Common myeloid progenitor, CD34-positive (primary cell): Measurements from ENCODE around the gene TEC.
"Not testable (repeated sequence)": the region's sequence is repeated elsewhere in the genome, so short reads cannot be mapped to it uniquely, and the experiment has no call there.

ENCODE experiments used
- CTCF ChIA-PET: fragments of 350-600 bp; sonication (Branson Sonifier 250); formaldehyde crosslinking; loops from one replicate; lab custom pipeline; 2021; ENCODE audit warnings: antibody characterized with exemption; lab: Charles Lee
- POLR2A ChIA-PET: fragments of 350-600 bp; sonication (Branson Sonifier 250); formaldehyde crosslinking; loops from one replicate; lab custom pipeline; 2021; ENCODE audit warnings: antibody characterized with exemption; lab: Charles Lee
- DNase-seq, 3 donors: peaks; one replicate each; pipeline versions ENCODE4 v3.0.0 to v3.0.0-alpha.2; 2013
- H3K27ac ChIP-seq, 2 experiments: 1 replicate in 1 of 2; 2 replicates in 1 of 2; pipeline ENCODE4 v1.7.0; 2013; ENCODE audit warnings: inconsistent platforms in 2 of 2, low read length in 2 of 2, mild to moderate bottlenecking in 2 of 2, low read depth in 1 of 2, moderate library complexity in 1 of 2; ENCODE audit not compliant: severe bottlenecking in 2 of 2, insufficient read depth in 1 of 2, poor library complexity in 1 of 2
- H3K27me3 ChIP-seq, 5 experiments: replicated peaks in 2 of 5; 1 replicate in 3 of 5; 2 replicates in 2 of 5; pipeline versions ENCODE4 v1.6.1 to v1.7.0; 2013; ENCODE audit warnings: low read length in 4 of 5, mild to moderate bottlenecking in 2 of 5, moderate library complexity in 2 of 5, inconsistent platforms in 1 of 5; ENCODE audit not compliant: insufficient read depth in 5 of 5, control insufficient read depth in 4 of 5
- H3K36me3 ChIP-seq, 4 experiments: 1 replicate in 2 of 4; 2 replicates in 2 of 4; pipeline versions ENCODE4 v1.6.1 to v1.7.0; 2013; ENCODE audit warnings: low read length in 3 of 4, control low read depth in 1 of 4, mild to moderate bottlenecking in 1 of 4; ENCODE audit not compliant: control insufficient read depth in 4 of 4, insufficient read depth in 4 of 4
- H3K4me1 ChIP-seq, 4 experiments: 1 replicate in 3 of 4; 2 replicates in 1 of 4; pipeline versions ENCODE4 v1.6.1 to v1.7.1; 2013; ENCODE audit warnings: low read length in 3 of 4, mild to moderate bottlenecking in 3 of 4, control low read depth in 1 of 4, inconsistent platforms in 1 of 4, moderate library complexity in 1 of 4; ENCODE audit not compliant: control insufficient read depth in 4 of 4, insufficient read depth in 4 of 4; ENCODE audit errors: control extremely low read depth in 1 of 4
- H3K4me3 ChIP-seq, 7 experiments: 1 replicate in 4 of 7; 2 replicates in 3 of 7; pipeline versions ENCODE4 v1.5.1 to v1.7.0; 2013; ENCODE audit warnings: mild to moderate bottlenecking in 7 of 7, low read length in 6 of 7, moderate library complexity in 6 of 7, inconsistent platforms in 2 of 7, low read depth in 2 of 7, control low read depth in 1 of 7; ENCODE audit not compliant: insufficient read depth in 4 of 7, control insufficient read depth in 1 of 7; ENCODE audit errors: extremely low read depth in 1 of 7
- H3K9me3 ChIP-seq, 5 experiments: 1 replicate in 4 of 5; 2 replicates in 1 of 5; pipeline versions ENCODE4 v1.6.1 to v1.7.1; 2013; ENCODE audit warnings: low read length in 4 of 5, mild to moderate bottlenecking in 2 of 5, inconsistent platforms in 1 of 5, low read depth in 1 of 5, moderate library complexity in 1 of 5; ENCODE audit not compliant: control insufficient read depth in 4 of 5, insufficient read depth in 2 of 5; ENCODE audit errors: control extremely low read depth in 1 of 5
- WGBS: methylation state at CpG from one replicate; pipeline ENCODE4 v1.1.5; 2013; ENCODE audit not compliant: insufficient coverage; 5-methylcytosine and 5-hydroxymethylcytosine counted together

Gene TEC

DNA sequence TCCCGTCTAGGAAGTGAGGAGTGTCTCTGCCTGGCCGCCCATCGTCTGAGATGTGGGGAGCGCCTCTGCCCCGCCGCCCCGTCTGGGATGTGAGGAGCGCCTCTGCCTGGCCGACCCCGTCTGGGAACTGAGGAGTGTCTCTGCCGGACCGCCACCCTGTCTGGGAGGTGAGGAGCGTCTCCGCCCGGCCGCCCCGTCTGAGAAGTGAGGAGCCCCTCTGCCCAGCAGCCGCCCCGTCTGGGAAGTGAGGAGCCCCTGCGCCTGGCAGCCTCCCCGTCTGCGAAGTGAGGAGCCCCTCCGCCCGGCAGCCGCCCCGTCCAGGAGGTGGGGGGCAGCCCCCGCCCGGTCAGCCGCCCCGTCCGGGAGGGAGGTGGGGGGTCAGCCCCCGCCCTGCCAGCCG lies 83.2 kb downstream of the TEC start:
- CTCF ChIA-PET, H3K27me3 ChIP-seq, DNase-seq, H3K27ac ChIP-seq, H3K4me3 ChIP-seq, H3K9me3 ChIP-seq, POLR2A ChIA-PET, H3K4me1 ChIP-seq: not testable (repeated sequence)
- H3K36me3 ChIP-seq, result peaks cover 0 to 14% (median 5%) of the 10 kb centered on the region in 4 experiments
- WGBS, result 99% methylated on average over 14 of the region's 33 CpGs

DNA sequence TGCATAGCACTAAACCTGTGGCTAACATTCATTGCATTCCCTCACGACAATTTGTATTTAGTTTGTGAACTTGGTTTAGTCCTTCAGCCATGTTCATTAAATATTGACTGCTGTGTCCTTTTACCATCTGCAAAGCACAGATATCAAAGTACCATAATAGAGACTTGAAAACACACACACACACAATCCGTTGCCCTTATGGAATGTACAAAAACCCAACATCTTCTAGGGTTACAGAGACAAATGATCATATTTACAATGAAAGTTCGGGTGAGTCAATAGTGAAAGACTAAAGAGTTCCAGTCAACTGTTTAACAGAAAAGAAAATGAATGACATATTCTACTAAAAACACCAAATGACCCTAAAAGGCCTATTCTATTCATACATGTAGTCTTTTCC lies 84.8 kb downstream of the TEC start:
- DNase-seq, result no peak
- H3K4me3 ChIP-seq, result no peak overlapping the region
- ChIA-PET CTCF (interaction anchor here (0.7 to 0.9 kb wide), 2 partner anchors 11 to 16 kb away, joined by 3 to 4 read pairs; no protein-coding TSS in a partner anchor), POLR2A (no interaction called here)
- H3K36me3 ChIP-seq, result peaks cover 2 to 14% (median 5%) of the 10 kb centered on the region in 4 experiments
- H3K4me1 ChIP-seq, result peaks cover 0 to 11% (median 9%) of the 10 kb centered on the region in 4 experiments
- WGBS, result no CpG with 5 or more reads among the region's 3 CpGs
- H3K27ac ChIP-seq, result no peak overlapping the region
- H3K27me3 ChIP-seq, result no peaks in the 10 kb centered on the region
- H3K9me3 ChIP-seq, result no peaks in the 10 kb centered on the region

DNA sequence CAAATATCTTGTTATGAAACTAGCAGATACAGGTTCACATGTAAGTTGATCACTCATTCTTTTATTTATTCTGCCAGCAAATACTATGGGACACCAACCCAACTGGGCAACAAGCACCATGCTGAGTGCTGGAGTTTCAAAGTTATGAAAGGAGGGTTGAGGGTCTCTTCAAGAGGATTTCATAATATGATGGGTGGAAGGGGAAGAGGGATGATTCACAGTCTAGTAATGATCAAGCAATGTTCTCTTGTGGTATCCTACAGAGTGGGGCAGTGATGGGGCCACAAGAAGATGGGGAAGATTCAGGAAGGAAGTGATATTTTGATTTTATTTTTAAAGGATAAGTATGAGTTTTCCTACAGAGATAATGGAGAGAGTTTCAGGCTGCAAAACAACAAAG lies 89.4 kb downstream of the TEC start:
- ChIA-PET POLR2A (no interaction called here), CTCF (interaction anchor here (0.9 to 1.6 kb wide), 3 partner anchors 10 to 70 kb away, joined by 3 to 5 read pairs (median 3); no protein-coding TSS in a partner anchor)
- H3K36me3 ChIP-seq, result peaks cover 2 to 24% (median 11%) of the 10 kb centered on the region in 4 experiments
- peaks cover 0 to 9% (median 2%) of the 10 kb centered on the region in 5 experiments for H3K9me3 ChIP-seq
- peak overlapping the region in 1 of 7 experiments; percentile 6 for H3K4me3 ChIP-seq
- peak in 2 of 3 donors; percentile 71 for DNase-seq
- peaks cover 0 to 16% (median 14%) of the 10 kb centered on the region in 4 experiments for H3K4me1 ChIP-seq
- H3K27ac ChIP-seq, result no peak overlapping the region
- H3K27me3 ChIP-seq, result no peaks in the 10 kb centered on the region

DNA sequence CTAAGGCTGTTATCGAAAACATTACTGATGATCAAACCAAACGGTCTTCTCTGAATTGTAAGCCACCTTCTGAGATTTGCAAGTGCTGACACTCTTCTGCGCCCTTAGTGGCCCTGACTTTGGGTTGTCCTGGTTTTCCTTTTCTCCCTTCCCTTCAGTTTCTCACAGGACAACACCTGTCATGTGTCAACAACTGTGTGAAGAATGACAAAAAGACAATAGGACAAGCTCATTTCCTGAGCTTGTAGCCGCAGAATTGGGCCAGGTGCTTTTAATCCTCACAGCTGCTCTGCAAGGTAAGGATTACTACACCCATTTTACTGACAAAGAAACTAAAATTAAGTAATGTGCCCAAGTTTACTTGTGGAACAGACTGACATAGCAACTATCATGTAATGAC lies 90.7 kb downstream of the TEC start:
- Histone ChIP-seq H3K9me3 (peaks cover 0 to 9% (median 2%) of the 10 kb centered on the region in 5 experiments), H3K4me3 (no peak overlapping the region), H3K36me3 (peaks cover 2 to 32% (median 15%) of the 10 kb centered on the region in 4 experiments), H3K4me1 (peaks cover 0 to 23% (median 20%) of the 10 kb centered on the region in 4 experiments), H3K27ac (no peak overlapping the region), H3K27me3 (no peaks in the 10 kb centered on the region)
- POLR2A ChIA-PET, result no interaction called here
- CTCF ChIA-PET, result interaction anchor here (1.1 to 1.2 kb wide), 2 partner anchors 20 to 96 kb away, joined by 3 read pairs; no protein-coding TSS in a partner anchor
- 71% methylated on average over 3 of the region's 4 CpGs for WGBS
- DNase-seq, result no peak

DNA sequence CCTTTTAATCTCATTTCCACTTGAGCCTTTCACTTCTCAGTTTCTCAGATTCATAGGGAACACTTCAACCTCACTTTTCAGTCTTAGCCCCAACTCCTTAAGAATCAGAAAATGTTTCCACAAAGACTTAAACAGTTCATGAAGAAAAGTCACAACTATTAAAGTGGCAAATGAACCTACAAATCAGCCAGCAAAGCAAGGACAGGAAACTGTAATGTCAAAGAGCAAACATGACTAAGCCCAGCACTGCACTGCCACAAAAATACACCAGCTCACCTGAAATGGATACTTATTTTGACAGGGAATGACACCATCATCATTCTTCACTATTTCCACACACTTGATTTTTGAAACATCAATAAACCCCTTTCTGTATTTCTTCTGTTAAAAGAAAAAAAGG lies 93.8 kb downstream of the TEC start:
- H3K4me3 ChIP-seq, result no peak overlapping the region
- peaks cover 0 to 40% (median 14%) of the 10 kb centered on the region in 4 experiments for H3K36me3 ChIP-seq
- ChIA-PET CTCF (interaction anchor here (0.9 to 1.3 kb wide), 2 partner anchors 12 to 99 kb away, joined by 3 read pairs; no protein-coding TSS in a partner anchor), POLR2A (no interaction called here)
- no peaks in the 10 kb centered on the region for H3K27me3 ChIP-seq
- peaks cover 0 to 9% (median 2%) of the 10 kb centered on the region in 5 experiments for H3K9me3 ChIP-seq
- peaks cover 0 to 35% (median 27%) of the 10 kb centered on the region in 4 experiments for H3K4me1 ChIP-seq
- peak overlapping the region in 1 of 2 experiments; percentile 23 for H3K27ac ChIP-seq
- no peak for DNase-seq

DNA sequence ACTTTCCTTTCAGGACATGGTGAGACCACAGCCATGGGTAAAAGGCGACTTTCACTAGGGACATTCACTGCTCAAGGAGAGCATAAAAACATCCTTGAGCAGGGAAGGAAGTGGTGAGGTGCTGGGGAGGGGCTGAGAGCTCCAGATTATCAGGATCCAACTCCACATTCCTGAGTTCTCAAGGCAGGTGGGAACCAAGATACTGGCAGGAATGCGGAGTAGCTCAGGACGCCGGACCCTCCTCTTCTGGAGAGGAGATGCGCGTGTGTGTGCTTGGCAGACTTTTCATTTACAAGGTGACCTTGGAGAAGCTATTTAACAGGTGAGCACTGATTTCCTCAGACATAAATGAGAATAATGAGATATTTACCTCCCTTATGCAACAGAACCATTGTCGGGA lies 94.3 kb downstream of the TEC start:
- POLR2A ChIA-PET, result no interaction called here
- CTCF ChIA-PET, result interaction anchor here (1.3 to 2.7 kb wide), 4 partner anchors 11 to 100 kb away, joined by 3 to 16 read pairs (median 8); no protein-coding TSS in a partner anchor
- peaks cover 0 to 9% (median 2%) of the 10 kb centered on the region in 5 experiments for H3K9me3 ChIP-seq
- no peak overlapping the region for H3K4me3 ChIP-seq
- DNase-seq, result no peak
- H3K27me3 ChIP-seq, result no peaks in the 10 kb centered on the region
- WGBS, result 38% methylated on average over 1 of the region's 7 CpGs
- peaks cover 0 to 31% (median 22%) of the 10 kb centered on the region in 4 experiments for H3K4me1 ChIP-seq
- peaks cover 0 to 44% (median 16%) of the 10 kb centered on the region in 4 experiments for H3K36me3 ChIP-seq
- peak overlapping the region in 1 of 2 experiments; percentile 23 for H3K27ac ChIP-seq
